Gastrocnemius medialis (tissue), 4 donors: ENCODE results near the gene UQCRC2. TPM values are rescaled to one million over a fixed set of nuclear protein-coding genes. Genes with fewer than 3 reads are reported as not detected.
A peak's percentile ranks its signal among the peaks of the same experiment; 100 is the strongest.

Experiments used
- ATAC-seq, 2 donors: fragments of 150-250 bp; one replicate each; pipeline ENCODE4 v1.9.1; 2016
- DNase-seq, 2 donors: peaks; one replicate each; pipeline ENCODE4 v3.0.0-alpha.2; 2019
- H3K27ac ChIP-seq, 4 donors: fragments of 200-600 bp; sonication (generic); 1 replicate in 1 of 4; 2 replicates in 3 of 4; pipeline ENCODE4 v1.5.1; 2016 to 2018; ENCODE audit warnings: mild to moderate bottlenecking in 2 of 4, moderate library complexity in 1 of 4
- H3K27me3 ChIP-seq, 3 donors: fragments of 200-600 bp; sonication (generic) in 2 of 3; 1 replicate in 1 of 3; 2 replicates in 2 of 3; pipeline versions ENCODE4 v1.5.1 to v1.6.0; 2016 to 2019; ENCODE audit warnings: mild to moderate bottlenecking in 1 of 3, moderate library complexity in 1 of 3
- H3K36me3 ChIP-seq, 2 donors: fragments of 200-600 bp; sonication (generic) in 1 of 2; one replicate each; pipeline ENCODE4 v1.5.1; 2017 to 2018
- H3K4me1 ChIP-seq, 2 donors: fragments of 200-600 bp; sonication (generic) in 1 of 2; one replicate each; pipeline ENCODE4 v1.5.1; 2016 to 2017; ENCODE audit warnings: mild to moderate bottlenecking in 2 of 2
- H3K4me3 ChIP-seq, 4 donors: fragments of 200-600 bp; sonication (generic) in 3 of 4; 1 replicate in 1 of 4; 2 replicates in 3 of 4; pipeline ENCODE4 v1.5.1; 2016 to 2019; ENCODE audit warnings: mild to moderate bottlenecking in 2 of 4
- H3K9me3 ChIP-seq, 3 donors: fragments of 200-600 bp; sonication (generic) in 2 of 3; 1 replicate in 1 of 3; 2 replicates in 2 of 3; pipeline ENCODE4 v1.5.1; 2016 to 2019
- CTCF ChIP-seq, 5 experiments: fragments of 450-650 bp in 3 of 5; fragments of 200-600 bp in 2 of 5; sonication (generic) in 2 of 5; IDR thresholded peaks in 4 of 5; conservative IDR thresholded peaks in 1 of 5; 1 replicate in 4 of 5; 2 replicates in 1 of 5; pipeline ENCODE4 v1.5.1; 2016 to 2019; ENCODE audit warnings: antibody characterized with exemption in 5 of 5, mild to moderate bottlenecking in 3 of 5, moderate library complexity in 3 of 5
- POLR2A ChIP-seq, 2 donors: fragments of 450-650 bp; IDR thresholded peaks; one replicate each; pipeline ENCODE4 v1.6.1; 2017; ENCODE audit warnings: antibody characterized with exemption in 2 of 2, mild to moderate bottlenecking in 2 of 2, moderate library complexity in 2 of 2
- in situ Hi-C, 4 donors: fragments of 200-750 bp; cut with MboI; loops; one replicate each; pipeline versions ENCODE4 v1.15.0 to v1.8.0; 2017; ENCODE audit warnings: low sequenced_read_pairs in 4 of 4
- intact Hi-C: fragments of 100-400 bp; cut with DNase I; formaldehyde crosslinking; loops from one replicate; pipeline ENCODE4 v1.15.1; 2023; ENCODE audit warnings: low total_unique reads
- total RNA-seq, 4 donors: library from RNA; depleted of rRNA; stranded (reverse); fragments of >200 nt; gene quantifications; one replicate each; pipeline versions ENCODE4 v1.1.0 to v1.2.3, GENCODE V29; 2016

Gene UQCRC2
- total RNA-seq, 4 donors from 2014 or later: 204 to 335 (median 276) TPM

DNA sequence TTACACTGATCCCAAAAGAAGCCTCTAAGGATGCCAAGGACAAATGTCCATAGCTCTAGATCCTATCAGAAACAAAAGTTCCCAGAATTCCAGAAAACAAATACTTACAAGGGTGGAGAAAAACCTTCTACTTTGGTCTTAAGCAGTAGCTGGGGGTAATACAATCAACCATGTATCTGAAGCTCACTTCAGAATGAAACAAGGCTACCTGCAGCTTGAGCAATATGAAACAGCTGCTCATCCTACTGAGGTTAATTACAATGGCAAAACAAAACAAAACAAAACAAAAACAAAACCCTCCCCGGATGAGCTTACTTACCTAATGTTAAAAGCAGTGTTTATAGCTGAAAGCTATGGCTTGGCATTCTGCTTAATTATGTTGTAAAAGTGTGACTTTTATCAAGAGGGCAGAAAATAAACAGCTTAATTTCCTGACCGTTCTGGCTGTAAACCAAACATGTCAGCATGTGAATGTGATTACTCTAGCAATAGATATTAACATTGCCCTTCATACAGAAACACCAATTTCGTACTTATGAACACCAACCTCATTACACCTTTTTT is 37.3 kb downstream of the UQCRC2 start:
- Histone ChIP-seq H3K36me3 (no peaks in the 10 kb centered on the region), H3K9me3 (no peaks in the 10 kb centered on the region), H3K27me3 (no peaks in the 10 kb centered on the region), H3K4me1 (peaks cover 17 to 44% of the 10 kb centered on the region in 2 donors), H3K4me3 (no peak overlapping the region), H3K27ac (peak overlapping the region in 1 of 4 donors; percentile 23)
- in situ Hi-C loops: no loop called here
- no peak for TF ChIP-seq CTCF (IDR thresholded peaks at IDR 0.05 in 4 of 5, conservative IDR thresholded peaks at IDR 0.05 in 1 of 5)
- TF ChIP-seq POLR2A (IDR thresholded peaks at IDR 0.05): no peak
- intact Hi-C loops: no loop called here
- ATAC-seq (no peak), DNase-seq (no peak)

DNA sequence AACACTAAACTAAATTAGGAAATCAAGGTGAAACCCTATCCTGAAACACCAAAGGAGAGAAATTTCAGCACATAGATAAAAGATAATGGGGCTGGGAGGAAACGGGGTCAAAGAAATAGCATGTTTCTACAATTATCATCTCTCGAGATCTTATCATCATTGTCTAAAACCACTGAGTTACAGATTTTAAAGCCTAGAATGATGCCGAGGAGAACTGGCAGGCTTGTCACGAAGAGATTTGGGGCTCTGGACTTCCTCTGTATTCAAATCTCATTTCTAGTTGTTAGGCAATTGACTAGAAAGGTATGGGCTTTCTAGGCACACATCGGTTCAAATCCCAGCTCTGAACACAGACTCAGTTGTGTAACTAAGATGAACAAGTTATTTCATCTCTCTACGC is 38.5 kb downstream of the UQCRC2 start:
- intact Hi-C loops (no loop called here), in situ Hi-C loops (no loop called here)
- no peak for ATAC-seq
- no peaks in the 10 kb centered on the region for H3K36me3 ChIP-seq
- no peak for TF ChIP-seq CTCF (IDR thresholded peaks at IDR 0.05 in 4 of 5, conservative IDR thresholded peaks at IDR 0.05 in 1 of 5)
- TF ChIP-seq POLR2A (IDR thresholded peaks at IDR 0.05): no peak
- H3K4me3 ChIP-seq: no peak overlapping the region
- no peak overlapping the region for H3K27ac ChIP-seq
- no peak for DNase-seq
- no peaks in the 10 kb centered on the region for H3K9me3 ChIP-seq
- H3K27me3 ChIP-seq: no peaks in the 10 kb centered on the region
- peaks cover 17 to 36% of the 10 kb centered on the region in 2 donors for H3K4me1 ChIP-seq

DNA sequence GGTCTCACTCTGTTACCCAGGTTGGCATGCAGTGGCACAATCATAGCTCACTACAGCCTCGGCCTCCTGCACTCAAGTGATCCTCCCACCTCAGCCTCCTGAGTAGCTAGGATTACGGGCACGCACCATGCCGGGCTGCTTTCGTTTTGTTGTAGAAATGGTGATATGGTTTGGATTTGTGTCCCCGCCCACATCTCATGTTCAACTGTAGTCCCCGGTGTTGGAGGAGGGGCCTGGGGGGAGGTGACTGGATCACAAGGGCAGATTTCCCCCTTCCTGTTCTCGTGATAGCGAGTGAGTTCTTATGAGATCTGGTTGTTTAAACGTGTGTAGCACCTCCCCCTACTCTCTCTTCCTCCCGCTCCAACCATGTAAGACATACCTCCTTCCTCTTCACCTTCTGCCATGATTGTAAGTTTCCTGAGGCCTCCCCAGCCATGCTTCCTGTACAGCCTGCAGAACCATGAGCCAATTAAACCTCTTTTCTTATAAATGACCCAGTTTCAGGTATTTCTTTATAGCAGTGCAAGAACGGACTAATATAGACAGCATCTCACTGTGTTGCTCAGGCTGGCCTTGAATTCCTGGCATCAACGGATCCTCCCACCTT is 41.8 kb downstream of the UQCRC2 start:
- ATAC-seq: no peak
- in situ Hi-C loops: loop anchor here in 3 of 4 donors (5.0 kb wide), 2 partner anchors 77 to 187 kb away; no protein-coding TSS in a partner anchor

GRCh38 chr16:21996923-21997696 is 43.9 kb downstream of the UQCRC2 start:
- Histone ChIP-seq H3K36me3 (no peaks in the 10 kb centered on the region), H3K9me3 (no peaks in the 10 kb centered on the region), H3K4me3 (no peak overlapping the region), H3K4me1 (peaks cover 0 to 14% of the 10 kb centered on the region in 2 donors), H3K27ac (peak overlapping the region in 3 of 4 donors; percentile 51 to 63 (median 62)), H3K27me3 (no peaks in the 10 kb centered on the region)
- in situ Hi-C loops: loop anchor here in 3 of 4 donors (5.0 kb wide), 2 partner anchors 75 to 185 kb away; no protein-coding TSS in a partner anchor
- no peak for DNase-seq
- TF ChIP-seq POLR2A (IDR thresholded peaks at IDR 0.05) (no peak), CTCF (IDR thresholded peaks at IDR 0.05 in 4 of 5, conservative IDR thresholded peaks at IDR 0.05 in 1 of 5) (no peak)
- ATAC-seq: no peak
- intact Hi-C loops: no loop called here

More for the DNA sequence above, 41.8 kb downstream of the UQCRC2 start:
- no peak overlapping the region for H3K4me3 ChIP-seq
- H3K9me3 ChIP-seq: no peaks in the 10 kb centered on the region
- H3K4me1 ChIP-seq: peaks cover 5 to 16% of the 10 kb centered on the region in 2 donors
- DNase-seq: no peak
- TF ChIP-seq CTCF (IDR thresholded peaks at IDR 0.05 in 4 of 5, conservative IDR thresholded peaks at IDR 0.05 in 1 of 5) (no peak), POLR2A (IDR thresholded peaks at IDR 0.05) (no peak)
- no peak overlapping the region for H3K27ac ChIP-seq
- no peaks in the 10 kb centered on the region for H3K27me3 ChIP-seq
- intact Hi-C loops: no loop called here
- H3K36me3 ChIP-seq: no peaks in the 10 kb centered on the region
